Pons (tissue), 1 donor: ENCODE measurements around the gene DAPK3.

Source experiments
- DNase-seq: peaks from one replicate; pipeline ENCODE4 v3.0.0-alpha.2; 2016; ENCODE audit warnings: low spot score

DAPK3 gene

GRCh38 chr19:3910105-3910504 is 60.8 kb downstream of the DAPK3 start:
- DNase-seq: no peak
